Kidney epithelial cell (primary cell): ENCODE results near the gene MAPT. TPM values are rescaled to one million over a fixed set of nuclear protein-coding genes. Genes with fewer than 3 reads are reported as not detected.

Experiments
- DNase-seq: peaks from one replicate; pipeline ENCODE4 v3.0.0-alpha.2; 2010; ENCODE audit warnings: low read depth
- H3K27me3 ChIP-seq: 2 replicates; pipeline ENCODE4 v1.6.0; 2011; ENCODE audit warnings: low read length; ENCODE audit not compliant: control insufficient read depth, insufficient read depth
- H3K36me3 ChIP-seq: 2 replicates; pipeline ENCODE4 v1.5.1; 2011; ENCODE audit warnings: low read length; ENCODE audit not compliant: control insufficient read depth, insufficient read depth
- H3K4me3 ChIP-seq: 2 replicates; pipeline ENCODE4 v1.5.1; 2011; ENCODE audit warnings: low read depth, mild to moderate bottlenecking, control low read depth, low read length
- CTCF ChIP-seq: IDR thresholded peaks from 2 replicates; pipeline ENCODE4 v1.5.1; 2011; ENCODE audit warnings: mild to moderate bottlenecking, moderate library complexity, low read length, control low read depth, inconsistent platforms; ENCODE audit not compliant: insufficient read depth, poor library complexity, severe bottlenecking
- total RNA-seq: library from RNA; depleted of rRNA; stranded (reverse); fragments of >200 nt; gene quantifications from 2 replicates; pipeline ENCODE4 v1.2.3, GENCODE V29; 2015

The MAPT gene
- total RNA-seq, 1 donor from 2014 or later, result 0.25 TPM

- no peak for TF ChIP-seq CTCF
- Histone ChIP-seq H3K27me3 (no peaks in the 10 kb centered on the region), H3K36me3 (no peaks in the 10 kb centered on the region), H3K4me3 (no peak within 1 kb of the TSS)
- DNase-seq, result no peak
Observed at GRCh38 chr17:45998987-45999899, 104.9 kb downstream of the MAPT start, which contains the start of gene STH. Gene STH, plus strand, starts transcription at chr17:45999250. Its CDS starts 30 bp downstream, at chr17:45999280.

- no peaks in the 10 kb centered on the region for H3K36me3 ChIP-seq
- no peaks in the 10 kb centered on the region for H3K27me3 ChIP-seq
- no peak for DNase-seq
- TF ChIP-seq CTCF, result no peak
- H3K4me3 ChIP-seq, result no peak overlapping the region
Observed at GRCh38 chr17:45999900-46000290, 105.5 kb downstream of the MAPT start.

GRCh38 chr17:46000292-46000691, 105.9 kb downstream of the MAPT start:
- DNase-seq, result no peak
- TF ChIP-seq CTCF, result no peak
- Histone ChIP-seq H3K4me3 (no peak overlapping the region), H3K36me3 (no peaks in the 10 kb centered on the region), H3K27me3 (no peaks in the 10 kb centered on the region)

GRCh38 chr17:46000757-46001156, 106.4 kb downstream of the MAPT start:
- TF ChIP-seq CTCF, result no peak
- H3K36me3 ChIP-seq, result no peaks in the 10 kb centered on the region
- no peak for DNase-seq
- H3K27me3 ChIP-seq, result no peaks in the 10 kb centered on the region
- no peak overlapping the region for H3K4me3 ChIP-seq

- no peak for TF ChIP-seq CTCF
- Histone ChIP-seq H3K36me3 (no peaks in the 10 kb centered on the region), H3K4me3 (no peak overlapping the region), H3K27me3 (no peaks in the 10 kb centered on the region)
- DNase-seq, result no peak
Observed at GRCh38 chr17:46001390-46002310, 107.3 kb downstream of the MAPT start.
